ENCODE measurements around the gene OVAAL. TPM values are rescaled to one million over a fixed set of nuclear protein-coding genes. Genes with fewer than 3 reads are reported as not detected.
A peak's percentile ranks its signal among the peaks of the same experiment; 100 is the strongest.

Gene OVAAL
- not detected for polyA plus RNA-seq (ENCODE audit: insufficient read length in 4 of 4)

DNA sequence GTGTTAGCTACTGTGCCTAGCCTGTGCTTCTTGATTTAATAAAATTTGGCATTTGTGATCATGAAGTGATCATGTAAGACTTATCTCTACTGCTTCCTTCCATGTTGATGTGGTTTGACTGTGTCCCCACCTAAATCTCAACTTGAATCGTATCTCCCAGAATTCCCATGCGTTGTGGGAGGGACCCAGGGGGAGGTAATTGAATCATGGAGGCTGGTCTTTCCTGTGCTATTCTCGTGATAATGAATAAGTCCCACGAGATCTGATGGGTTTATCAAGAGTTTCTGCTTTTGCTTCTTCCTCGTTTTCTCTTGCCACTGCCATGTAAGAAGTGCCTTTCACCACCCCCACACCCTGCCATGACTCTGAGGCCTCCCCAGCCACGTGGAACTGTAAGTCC lies at the start of gene OVAAL:
Gene OVAAL, plus strand, starts transcription at position 301 of the 400 bp plus-strand sequence.
- no peak for DNase-seq (ENCODE audit: low read depth in 4 of 4, low spot score in 2 of 4)

DNA sequence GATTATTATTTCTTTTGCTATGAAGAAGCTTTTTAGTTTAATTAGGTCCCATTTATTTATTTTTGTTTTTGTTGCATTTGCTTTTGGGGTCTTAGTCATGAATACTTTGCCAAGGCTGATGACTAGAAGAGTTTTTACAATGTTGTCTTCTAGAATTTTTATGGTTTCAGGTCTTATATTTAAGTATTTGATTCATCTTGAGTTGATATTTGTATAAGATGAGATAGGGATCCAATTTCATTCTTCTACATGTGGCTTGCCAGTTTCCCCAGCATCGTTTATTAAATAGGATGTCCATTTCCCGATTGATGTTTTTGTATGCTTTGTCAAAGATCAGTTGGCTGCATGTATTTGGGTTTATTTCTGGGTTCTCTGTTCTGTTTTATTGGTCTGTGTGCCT lies 47.9 kb upstream of the OVAAL start:
- no peak for DNase-seq (ENCODE audit: low read depth in 4 of 4, low spot score in 2 of 4)

DNA sequence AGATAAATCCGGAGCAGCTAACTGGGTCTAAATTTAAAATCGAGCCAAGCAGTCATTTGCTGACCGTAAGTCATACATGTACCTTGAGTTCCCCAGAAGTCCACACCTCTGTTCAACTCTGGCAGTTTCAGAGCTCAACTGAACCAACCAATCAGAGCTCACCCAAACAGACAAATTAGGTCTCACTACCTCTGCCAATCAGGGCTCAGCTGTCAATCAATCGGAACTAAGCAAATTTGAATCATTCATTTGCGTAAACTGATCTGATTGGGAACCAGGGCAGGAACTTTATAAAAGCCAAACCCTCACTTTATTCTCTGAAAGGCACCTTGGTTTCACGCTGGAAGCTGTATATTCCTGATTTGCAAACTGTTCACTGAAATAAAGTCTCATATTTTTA lies 45.2 kb upstream of the OVAAL start:
- DNase-seq (ENCODE audit: low read depth in 4 of 4, low spot score in 2 of 4): no peak

DNA sequence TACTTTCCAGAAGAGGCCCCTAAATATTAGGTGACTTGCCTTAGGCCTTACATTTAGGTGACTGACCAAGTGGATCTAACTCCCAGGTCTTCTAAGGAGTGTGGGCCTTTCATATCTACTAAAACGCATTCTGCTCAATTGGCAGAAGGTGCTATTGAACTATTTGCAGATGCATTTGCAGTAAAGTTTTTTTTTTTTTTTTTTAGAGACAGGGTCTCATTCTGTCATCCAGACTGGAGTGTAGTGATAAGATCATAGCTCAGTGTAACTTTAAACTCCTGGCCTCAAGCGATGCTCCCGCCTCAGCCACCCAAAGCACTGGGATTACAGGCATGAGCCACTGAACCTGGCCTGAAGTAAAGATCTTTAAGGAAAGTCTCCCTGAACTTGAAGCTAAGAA lies 43.4 kb upstream of the OVAAL start:
- no peak for DNase-seq (ENCODE audit: low read depth in 4 of 4, low spot score in 2 of 4)

DNA sequence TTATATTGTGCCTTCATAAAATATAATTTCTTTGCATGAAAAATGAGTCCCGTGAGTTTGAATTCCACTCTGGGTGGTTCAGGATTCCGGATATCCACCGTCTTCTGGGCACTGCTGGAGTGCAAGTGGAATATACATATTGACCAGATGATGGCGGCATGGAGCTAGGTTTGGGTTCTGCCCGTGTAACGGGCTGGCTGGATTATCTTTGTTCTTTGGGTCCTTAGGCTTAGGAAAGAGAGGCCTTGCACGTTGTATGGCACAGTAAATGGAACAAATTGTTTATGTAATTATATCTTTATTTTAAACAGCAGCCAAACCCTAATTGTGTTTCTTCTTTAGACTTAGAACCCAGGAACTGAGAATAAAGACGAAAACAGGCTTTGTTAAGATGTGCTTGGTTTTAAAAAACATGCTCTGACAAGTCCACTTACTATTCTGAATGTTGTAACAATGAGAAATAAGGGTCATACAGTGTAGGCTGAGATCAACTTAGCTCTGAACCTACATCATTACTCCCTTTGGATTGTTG lies 42.8 kb upstream of the OVAAL start:
- peak; percentile 47 to 76 (median 56) for DNase-seq (ENCODE audit: low read depth in 4 of 4, low spot score in 2 of 4)

DNA sequence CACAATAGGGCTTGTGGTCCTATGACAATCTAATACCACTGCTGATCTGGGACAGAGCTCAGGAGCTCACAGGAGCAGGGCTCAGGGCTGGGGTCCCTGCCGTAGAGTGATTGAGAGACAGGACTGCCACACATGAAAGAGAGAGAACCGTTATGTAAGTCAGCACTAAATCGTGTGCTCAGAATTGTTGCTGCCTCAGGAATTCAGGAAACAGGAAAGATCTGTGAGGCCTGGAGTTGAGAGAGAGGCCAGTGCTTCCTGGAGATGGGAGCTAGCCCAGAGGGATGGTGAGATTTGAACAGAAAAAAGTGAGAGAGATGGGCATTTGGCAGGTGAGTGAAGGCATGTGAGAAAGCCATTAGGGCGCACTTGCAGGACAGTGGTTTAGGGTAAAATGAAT lies 38.9 kb upstream of the OVAAL start:
- no peak for DNase-seq (ENCODE audit: low read depth in 4 of 4, low spot score in 2 of 4)

DNA sequence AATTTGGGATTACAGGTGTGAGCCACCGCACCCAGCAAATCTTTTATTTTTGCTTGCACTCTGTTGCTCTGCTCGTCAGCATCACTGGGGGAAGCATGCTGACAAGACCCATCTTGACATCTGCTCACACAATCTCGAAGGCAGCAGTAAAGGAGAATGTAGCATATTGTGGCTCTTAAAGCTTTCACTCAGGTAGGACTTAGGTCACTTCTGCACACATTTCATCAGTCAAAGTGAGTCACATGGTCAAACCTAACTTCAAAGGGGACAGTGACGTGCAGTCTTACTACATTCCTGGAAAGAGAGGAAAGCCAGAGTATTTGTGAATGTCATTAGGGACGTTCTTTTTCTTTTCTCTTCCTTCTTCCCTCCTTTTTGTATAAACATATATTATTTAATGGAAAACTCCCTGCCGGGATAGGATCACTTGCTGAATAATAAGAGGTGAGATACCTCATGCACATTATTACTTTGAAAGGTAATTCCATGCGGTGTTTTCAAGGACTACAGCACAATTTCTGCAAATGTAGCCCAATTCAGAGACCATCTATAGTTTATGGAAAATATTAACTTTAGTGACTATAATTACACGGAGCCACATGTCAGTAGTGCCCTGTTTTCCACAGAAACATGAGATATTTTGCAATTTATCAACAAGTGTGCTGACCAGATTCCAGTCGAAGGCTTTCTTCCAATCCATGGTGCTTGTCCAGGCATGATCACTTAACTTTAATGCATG lies 37.1 kb upstream of the OVAAL start:
- DNase-seq (ENCODE audit: low read depth in 4 of 4, low spot score in 2 of 4): no peak

DNA sequence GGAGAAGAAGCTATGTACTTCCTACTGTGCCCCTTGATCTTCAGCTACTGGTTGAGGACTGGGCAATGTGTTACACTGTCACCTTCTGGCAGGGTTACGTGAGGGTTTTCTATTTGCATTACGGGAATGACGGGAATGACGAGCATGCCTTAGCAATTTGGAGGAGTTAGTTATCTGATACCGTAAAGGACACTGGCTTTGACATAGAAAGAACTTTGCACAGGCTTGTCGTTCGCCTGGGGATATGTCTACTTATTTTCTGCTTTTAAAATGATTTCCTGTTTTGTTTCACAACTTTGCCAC lies 36.6 kb upstream of the OVAAL start:
- DNase-seq (ENCODE audit: low read depth in 4 of 4, low spot score in 2 of 4): no peak

DNA sequence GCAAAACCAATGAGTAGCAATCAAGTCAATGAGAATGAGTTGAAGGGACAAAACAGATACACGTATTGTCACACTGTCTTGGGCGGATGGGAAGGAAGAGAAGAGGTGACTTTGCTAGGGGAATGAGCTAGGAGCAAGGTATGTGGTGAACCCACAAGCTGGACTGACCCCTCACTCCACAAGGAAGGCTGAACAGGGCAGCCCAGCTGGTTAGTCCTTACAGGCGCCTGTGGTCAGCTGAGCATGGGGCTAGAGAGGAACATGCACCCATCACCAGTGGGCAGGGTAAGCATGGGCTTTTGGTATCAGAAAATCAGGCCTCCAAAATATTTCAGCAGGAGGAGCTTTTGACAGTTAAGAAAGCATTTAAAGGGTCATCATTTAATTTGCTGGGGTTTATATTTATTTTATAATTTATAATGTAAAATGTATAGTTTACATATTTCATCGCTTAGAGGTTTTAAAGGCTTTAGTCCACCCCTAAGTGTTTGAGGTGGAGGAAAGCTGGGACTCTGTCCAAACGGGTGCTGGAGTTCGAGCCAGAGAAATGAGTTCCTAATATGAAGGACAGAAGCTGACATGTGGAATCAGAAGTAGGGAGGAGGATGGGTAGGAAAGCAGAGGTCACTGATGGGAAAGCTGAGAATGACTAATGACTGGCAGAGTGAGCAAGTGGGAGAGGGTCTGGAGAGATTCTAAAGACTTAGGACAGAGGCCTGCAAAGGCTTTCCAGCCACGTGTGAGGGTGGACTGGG lies 34.4 kb upstream of the OVAAL start:
- DNase-seq (ENCODE audit: low read depth in 4 of 4, low spot score in 2 of 4): no peak

DNA sequence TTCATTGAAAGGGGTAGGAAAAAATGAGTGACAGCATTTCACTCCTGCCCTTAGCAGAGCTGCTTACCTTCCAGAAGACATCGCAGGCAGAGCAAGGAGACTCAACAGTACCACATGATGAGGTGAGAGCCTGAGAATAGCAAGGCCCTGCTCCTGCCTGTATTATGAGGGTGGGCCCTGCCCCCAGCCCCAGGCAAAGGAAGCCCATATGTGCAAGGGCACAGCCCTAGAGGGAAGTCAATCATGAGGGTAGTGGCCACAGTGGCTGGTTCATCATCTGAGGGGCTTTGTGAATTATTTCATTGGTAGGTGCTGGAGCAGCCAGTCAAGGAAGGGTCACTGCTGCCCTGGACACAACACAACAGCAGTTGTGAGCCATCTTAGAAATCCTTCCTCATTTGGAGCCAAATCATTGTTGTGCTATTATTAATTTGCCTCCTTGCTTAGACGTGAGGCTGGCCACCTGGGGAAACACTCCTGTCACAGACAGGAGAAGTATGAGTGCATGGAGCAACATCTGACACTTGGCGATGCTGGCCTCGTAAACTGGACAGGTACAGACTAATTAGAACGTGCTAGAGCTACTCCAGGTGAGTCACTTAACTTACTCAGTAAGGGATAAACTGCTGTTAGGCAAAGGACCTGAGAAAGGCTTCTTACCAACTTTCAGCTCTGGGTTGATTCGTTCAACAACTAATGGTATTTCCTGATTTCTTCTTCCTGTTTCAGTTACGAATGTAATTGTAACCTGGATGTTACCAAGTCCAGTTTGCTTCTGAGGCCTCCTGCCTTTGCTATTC lies 33.6 kb upstream of the OVAAL start:
- DNase-seq (ENCODE audit: low read depth in 4 of 4, low spot score in 2 of 4): no peak

DNA sequence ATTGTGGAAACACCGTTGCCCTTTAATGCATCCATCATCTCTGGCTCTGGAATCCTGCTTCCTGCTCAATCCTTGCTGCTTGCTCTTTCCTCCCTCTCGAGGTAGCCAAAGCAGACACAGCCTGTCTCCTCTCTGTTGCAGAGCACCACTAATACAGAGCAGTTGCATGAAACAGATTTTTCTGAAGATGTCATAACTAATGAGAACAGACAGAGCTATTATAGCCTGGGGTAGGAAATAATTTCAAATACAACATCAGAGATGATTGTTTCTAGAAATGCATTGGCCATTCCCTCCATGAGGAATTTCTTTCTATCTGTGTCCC lies 33.1 kb upstream of the OVAAL start:
- DNase-seq (ENCODE audit: low read depth in 4 of 4, low spot score in 2 of 4): no peak

DNA sequence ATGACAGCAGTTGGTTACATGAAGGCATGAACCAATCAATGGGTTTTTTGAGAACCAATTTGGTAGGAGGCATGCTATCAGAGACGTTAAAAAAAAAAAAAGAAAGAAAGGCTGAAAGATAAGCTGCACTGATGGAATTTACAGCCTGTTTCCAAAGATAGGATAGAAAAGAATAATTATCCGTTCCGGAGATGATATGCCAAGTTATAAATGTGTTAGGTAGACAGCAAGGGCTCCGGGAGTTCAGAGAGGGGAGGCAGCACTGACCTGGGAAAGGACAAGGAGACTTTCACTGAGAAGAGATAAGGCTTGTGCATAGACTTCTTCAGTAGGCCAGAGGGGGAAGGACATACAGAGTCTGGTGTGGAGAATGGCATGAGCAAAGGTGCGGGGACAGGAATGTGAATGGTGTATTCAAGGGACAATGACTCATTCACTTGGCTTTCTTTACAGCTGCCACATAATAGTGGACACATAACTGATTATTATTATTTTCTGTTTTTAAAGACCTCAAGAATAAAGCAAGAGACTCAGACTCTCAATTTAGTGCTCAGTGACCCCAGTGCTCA lies 31.6 kb upstream of the OVAAL start:
- no peak for DNase-seq (ENCODE audit: low read depth in 4 of 4, low spot score in 2 of 4)

DNA sequence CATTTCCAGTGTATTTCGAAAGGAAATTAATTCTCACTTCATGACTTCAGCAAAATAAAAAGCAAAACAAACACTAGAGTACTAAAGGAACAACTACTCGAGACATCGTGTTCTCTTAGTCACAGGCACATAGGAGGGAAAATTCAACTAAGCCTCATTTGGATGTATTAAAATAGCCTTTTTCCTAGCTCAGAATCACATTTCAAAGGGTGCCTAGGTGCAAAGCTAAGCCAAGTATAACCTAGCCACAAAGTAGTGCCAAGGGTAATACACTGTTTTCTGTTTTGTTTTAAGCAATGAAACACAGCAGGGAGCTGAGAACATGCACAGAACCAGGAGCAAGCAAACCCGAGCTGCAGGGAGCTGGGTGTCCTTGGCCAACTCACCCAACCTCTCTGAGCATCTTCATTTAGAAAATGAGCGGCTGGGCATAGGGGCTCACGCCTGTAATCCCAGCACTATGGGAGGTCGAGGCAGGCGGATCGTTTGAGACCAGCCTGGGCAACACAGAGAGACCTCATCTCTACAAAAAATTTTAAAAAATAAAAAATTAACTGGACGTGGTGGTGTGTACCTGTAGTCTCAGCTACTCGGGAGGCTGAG lies 29.8 kb upstream of the OVAAL start:
- no peak for DNase-seq (ENCODE audit: low read depth in 4 of 4, low spot score in 2 of 4)

DNA sequence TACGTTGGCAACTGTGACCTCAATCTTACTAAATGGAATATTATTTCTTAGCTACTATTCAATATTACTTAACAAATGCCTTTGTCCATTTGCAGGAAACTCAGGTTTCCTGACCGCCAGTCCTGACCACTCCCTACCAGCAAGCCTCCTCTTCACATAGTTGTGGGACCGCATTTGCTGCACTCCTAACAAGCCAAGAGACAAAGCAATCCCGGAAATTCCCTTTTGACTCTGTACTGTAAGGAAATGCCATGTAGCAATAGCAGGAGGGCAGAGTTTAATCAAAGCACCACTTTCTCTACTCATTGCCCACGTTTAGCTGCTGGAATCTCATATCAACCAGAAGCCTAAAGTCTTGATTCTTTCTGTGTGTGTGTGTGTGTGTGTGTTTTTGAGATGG lies 28.3 kb upstream of the OVAAL start:
- no peak for DNase-seq (ENCODE audit: low read depth in 4 of 4, low spot score in 2 of 4)

DNA sequence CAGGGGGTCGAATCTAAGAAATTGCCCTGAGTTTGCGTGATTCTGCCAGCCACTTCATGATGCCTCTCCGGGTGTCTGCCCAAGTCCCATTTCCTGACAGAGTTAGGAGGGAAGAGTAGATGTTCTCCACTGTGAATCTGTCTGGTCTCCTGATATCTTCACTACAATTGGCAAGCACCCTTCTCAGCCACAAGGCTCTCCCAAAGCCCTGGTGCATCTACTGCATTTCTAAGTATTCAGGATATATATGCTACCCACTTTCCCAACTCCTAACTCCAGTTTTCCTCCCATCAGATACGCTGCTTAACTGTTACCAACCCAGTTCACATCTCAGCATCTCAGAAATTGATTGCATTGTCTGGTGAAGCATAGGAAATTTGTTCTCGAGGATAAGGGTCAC lies 25.9 kb upstream of the OVAAL start:
- DNase-seq (ENCODE audit: low read depth in 4 of 4, low spot score in 2 of 4): no peak

DNA sequence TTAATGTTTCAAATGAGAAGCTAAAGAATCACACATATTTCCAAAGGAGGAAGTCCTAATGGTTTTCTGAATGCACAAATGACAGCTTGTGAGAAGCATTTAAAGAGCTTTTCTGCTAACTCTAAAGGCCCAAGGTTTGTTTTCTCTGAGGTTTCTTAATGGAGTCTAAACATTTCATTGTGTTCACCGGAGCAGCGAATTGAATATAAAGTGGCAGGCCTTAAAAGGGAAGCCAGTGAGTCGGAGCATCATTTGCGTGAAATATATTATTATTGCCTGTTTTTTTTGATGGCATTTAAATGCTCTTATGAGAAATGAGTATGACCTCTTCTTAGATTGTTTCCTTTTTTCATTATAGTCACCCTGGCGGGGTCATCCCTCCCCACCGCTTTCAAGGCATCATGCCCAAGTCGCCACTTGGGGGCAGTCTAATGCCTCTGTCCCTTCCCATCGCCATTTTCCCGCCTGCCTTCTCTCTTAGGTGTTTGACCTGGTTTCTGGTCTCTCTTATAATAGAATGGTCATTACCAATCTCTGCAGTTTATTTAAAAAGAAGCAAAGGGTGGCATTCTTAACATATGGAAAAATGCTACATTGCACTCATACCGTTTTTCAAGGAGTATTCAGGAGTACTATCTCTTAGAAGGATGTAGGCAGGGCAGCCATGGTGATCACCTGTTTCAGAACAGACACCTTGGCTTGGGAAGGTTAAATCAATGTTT lies 25.3 kb upstream of the OVAAL start:
- peak in 2 of 4 donors; percentile 35 to 54 for DNase-seq (ENCODE audit: low read depth in 4 of 4, low spot score in 2 of 4)

DNA sequence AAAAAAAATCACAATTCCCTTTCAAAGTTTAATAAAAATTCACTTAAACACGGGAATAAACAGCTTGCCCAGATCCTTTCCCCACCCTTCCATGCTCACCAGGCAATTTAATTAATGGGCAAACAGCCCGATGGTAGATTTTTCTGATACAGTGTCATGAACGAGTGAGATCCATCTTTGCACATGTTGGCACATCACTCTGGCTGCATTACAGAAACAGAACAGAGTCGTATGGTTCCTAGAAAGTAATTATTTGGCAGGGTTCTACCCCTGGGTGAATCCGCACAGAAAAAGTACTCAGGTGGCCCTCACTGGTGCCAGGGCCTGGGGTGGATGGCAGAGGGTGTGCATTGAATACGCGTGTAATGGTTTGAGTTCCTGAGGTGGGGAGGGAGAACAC lies 24.6 kb upstream of the OVAAL start:
- DNase-seq (ENCODE audit: low read depth in 4 of 4, low spot score in 2 of 4): no peak

DNA sequence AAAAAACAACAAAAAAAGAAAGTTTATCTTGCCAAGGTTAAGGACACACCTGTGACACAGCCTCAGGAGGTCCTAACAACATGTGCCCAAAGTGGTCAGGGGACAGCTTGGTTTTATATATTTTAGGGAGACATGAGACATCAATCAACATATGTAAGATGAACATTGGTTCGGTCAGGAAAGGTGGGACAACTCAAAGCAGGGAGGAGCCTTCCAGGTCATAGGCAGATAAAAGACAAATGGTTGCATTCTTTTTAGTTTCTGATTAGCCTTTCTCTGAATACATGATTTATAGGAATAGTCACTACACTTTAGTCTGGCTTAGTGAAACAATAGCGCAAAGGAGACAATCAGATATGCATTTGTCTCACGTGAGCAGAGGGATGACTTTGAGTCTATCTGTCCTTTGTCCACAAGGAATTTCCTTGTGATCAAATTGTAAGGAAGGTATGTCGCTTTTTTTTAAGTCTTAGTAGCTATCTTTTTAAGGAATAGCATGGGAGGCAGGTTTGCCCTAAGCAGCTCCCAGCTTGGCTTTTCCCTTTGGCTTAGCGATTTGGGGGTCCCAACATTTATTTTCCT lies 23.3 kb upstream of the OVAAL start:
- no peak for DNase-seq (ENCODE audit: low read depth in 4 of 4, low spot score in 2 of 4)

DNA sequence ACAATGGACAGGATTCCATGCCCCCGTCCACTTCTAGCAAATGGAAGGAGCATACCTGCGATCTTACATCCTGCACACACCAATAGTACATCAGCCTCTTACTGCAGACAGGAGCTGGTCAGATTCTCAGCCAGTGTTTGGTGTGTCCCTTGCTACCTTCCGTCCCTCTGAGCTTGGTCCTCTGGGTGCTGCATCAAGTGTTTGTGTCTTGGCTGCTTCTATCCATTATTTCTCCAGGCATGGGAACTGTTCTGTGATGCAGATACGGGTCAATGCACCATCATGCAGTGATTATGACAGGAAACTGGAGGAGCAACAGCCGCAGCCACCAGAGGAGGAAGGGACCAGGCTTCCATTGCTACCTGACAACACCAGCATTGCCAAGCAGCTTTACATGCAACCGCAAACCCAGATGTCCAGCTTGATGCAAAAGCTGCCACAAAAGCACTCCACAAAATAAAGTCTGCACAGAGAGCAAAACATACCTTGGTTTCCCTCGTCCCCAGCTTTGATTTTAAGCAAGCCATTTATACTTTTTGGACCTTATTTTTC lies 21.9 kb upstream of the OVAAL start:
- DNase-seq (ENCODE audit: low read depth in 4 of 4, low spot score in 2 of 4): no peak
